Mesothelial cell of epicardium (in vitro differentiated cells): Measurements from ENCODE around the gene ZMAT5. TPM values are rescaled to one million over a fixed set of nuclear protein-coding genes. Genes with fewer than 3 reads are reported as not detected.
A peak's percentile ranks its signal among the peaks of the same experiment; 100 is the strongest.

Experiments used
- DNase-seq, 2 experiments: peaks; one replicate each; pipeline ENCODE4 v3.0.0; 2021; ENCODE audit warnings: low spot score in 2 of 2; ENCODE audit not compliant: unreplicated experiment in 2 of 2
- H3K27ac Mint-ChIP-seq: 2 replicates; pipeline ENCODE4 v1.8.0; 2021; ENCODE audit warnings: mixed read lengths
- H3K27me3 Mint-ChIP-seq: 2 replicates; pipeline ENCODE4 v1.8.0; 2021; ENCODE audit warnings: low read depth, mixed read lengths
- H3K36me3 Mint-ChIP-seq: 2 replicates; pipeline ENCODE4 v1.8.0; 2021; ENCODE audit warnings: mixed read lengths
- H3K4me1 Mint-ChIP-seq: 2 replicates; pipeline ENCODE4 v1.8.0; 2021; ENCODE audit warnings: mixed read lengths
- H3K4me3 Mint-ChIP-seq: 2 replicates; pipeline ENCODE4 v1.8.0; 2021; ENCODE audit warnings: mild to moderate bottlenecking, moderate library complexity, mixed read lengths
- H3K9me3 Mint-ChIP-seq: 2 replicates; pipeline ENCODE4 v1.8.0; 2021; ENCODE audit warnings: mixed read lengths
- CTCF ChIP-seq: fragments of 200-600 bp; sonication (generic); IDR thresholded peaks from one replicate; pipeline ENCODE4 v1.5.0; 2021; ENCODE audit warnings: antibody characterized with exemption; ENCODE audit not compliant: unreplicated experiment
- total RNA-seq: library from RNA; stranded (reverse); gene quantifications from 3 replicates; pipeline ENCODE4 v1.2.1, GENCODE V29; 2021

Gene ZMAT5
- total RNA-seq, 1 donor from 2014 or later: 17.1 TPM

DNA sequence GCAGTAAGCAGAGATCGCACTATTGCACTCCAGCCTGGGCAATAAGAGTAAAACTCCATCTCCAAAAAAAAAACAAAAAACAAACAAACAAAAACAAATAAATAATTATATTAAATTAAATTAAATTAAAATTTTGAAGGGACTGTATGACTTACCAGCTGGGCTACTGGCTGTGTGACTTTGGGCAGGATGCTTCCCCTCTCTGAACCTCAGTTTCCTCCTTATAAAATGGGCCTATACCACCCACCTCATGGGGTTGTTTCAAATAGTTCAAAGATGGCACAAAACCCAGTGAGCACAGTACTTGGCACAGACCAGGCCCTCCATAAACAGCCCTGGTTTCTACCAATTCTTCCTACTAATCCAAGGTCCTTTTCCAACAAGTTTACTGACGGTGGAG lies 36.4 kb upstream of the ZMAT5 start:
- no peak for TF ChIP-seq CTCF
- Mint-ChIP-seq H3K27ac (no peak overlapping the region), H3K9me3 (no peaks in the 10 kb centered on the region), H3K36me3 (peaks cover 42% of the 10 kb centered on the region), H3K4me1 (peaks cover 21% of the 10 kb centered on the region), H3K27me3 (no peaks in the 10 kb centered on the region), H3K4me3 (no peak overlapping the region)
- no peak for DNase-seq

GRCh38 chr22:29801796-29802195 lies 35.0 kb upstream of the ZMAT5 start:
- Mint-ChIP-seq H3K4me3 (no peak overlapping the region), H3K27me3 (no peaks in the 10 kb centered on the region), H3K4me1 (peaks cover 21% of the 10 kb centered on the region), H3K36me3 (peaks cover 36% of the 10 kb centered on the region), H3K27ac (peak overlapping the region; percentile 95), H3K9me3 (no peaks in the 10 kb centered on the region)
- TF ChIP-seq CTCF: no peak
- DNase-seq: no peak

- H3K36me3 Mint-ChIP-seq: peaks cover 36% of the 10 kb centered on the region
- no peaks in the 10 kb centered on the region for H3K9me3 Mint-ChIP-seq
- peaks cover 25% of the 10 kb centered on the region for H3K4me1 Mint-ChIP-seq
- H3K4me3 Mint-ChIP-seq: peak overlapping the region; percentile 15
- DNase-seq: no peak
- H3K27me3 Mint-ChIP-seq: no peaks in the 10 kb centered on the region
- H3K27ac Mint-ChIP-seq: peak overlapping the region; percentile 95
- no peak for TF ChIP-seq CTCF
Observed at GRCh38 chr22:29801153-29801552, 34.3 kb upstream of the ZMAT5 start.

GRCh38 chr22:29799217-29799680 lies 32.4 kb upstream of the ZMAT5 start:
- Mint-ChIP-seq H3K9me3 (no peaks in the 10 kb centered on the region), H3K4me1 (peaks cover 41% of the 10 kb centered on the region), H3K36me3 (peaks cover 26% of the 10 kb centered on the region), H3K27ac (no peak overlapping the region), H3K27me3 (no peaks in the 10 kb centered on the region), H3K4me3 (no peak overlapping the region)
- no peak for DNase-seq
- TF ChIP-seq CTCF: no peak

- Mint-ChIP-seq H3K27ac (no peak overlapping the region), H3K27me3 (no peaks in the 10 kb centered on the region), H3K9me3 (no peaks in the 10 kb centered on the region), H3K4me3 (no peak overlapping the region), H3K36me3 (peaks cover 26% of the 10 kb centered on the region), H3K4me1 (peaks cover 41% of the 10 kb centered on the region)
- TF ChIP-seq CTCF: no peak
- DNase-seq: no peak
Observed at GRCh38 chr22:29798801-29799200, 32.0 kb upstream of the ZMAT5 start.

DNA sequence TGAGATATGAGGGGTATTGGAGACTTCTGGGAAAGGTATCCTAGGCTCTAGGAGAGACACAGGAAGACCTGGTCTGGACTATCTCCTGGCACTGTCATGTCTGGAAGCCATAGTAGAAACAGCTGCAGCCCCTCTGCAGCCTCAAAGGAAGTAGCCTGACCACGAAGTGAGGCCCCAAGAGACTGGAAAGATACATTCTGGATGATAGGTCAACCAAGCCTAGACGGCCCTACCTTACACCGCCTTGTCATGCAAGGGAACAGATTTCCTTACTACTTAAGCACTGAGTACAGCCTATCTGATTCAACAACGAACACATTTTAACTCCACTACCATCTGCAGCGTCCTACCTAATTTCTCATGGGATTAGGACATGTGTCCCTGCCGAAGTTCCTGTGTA lies 31.5 kb upstream of the ZMAT5 start:
- H3K27me3 Mint-ChIP-seq: no peaks in the 10 kb centered on the region
- H3K27ac Mint-ChIP-seq: no peak overlapping the region
- TF ChIP-seq CTCF: no peak
- H3K36me3 Mint-ChIP-seq: peaks cover 24% of the 10 kb centered on the region
- no peak overlapping the region for H3K4me3 Mint-ChIP-seq
- DNase-seq: no peak
- no peaks in the 10 kb centered on the region for H3K9me3 Mint-ChIP-seq
- peaks cover 41% of the 10 kb centered on the region for H3K4me1 Mint-ChIP-seq
